HEK293 (cell line): ENCODE results near the gene PVALEF.

Source experiments
- CTCF ChIA-PET: fragments of 350-600 bp; formaldehyde crosslinking; extraction: SDS; loops from one replicate; lab custom pipeline; 2021; ENCODE audit warnings: antibody characterized with exemption; lab: Yijun Ruan, JAX
- POLR2A ChIA-PET: fragments of 300-600 bp; formaldehyde crosslinking; extraction: SDS; loops from one replicate; lab custom pipeline; 2020; ENCODE audit warnings: antibody characterized with exemption, inconsistent platforms; lab: Yijun Ruan, JAX
- H3K27ac ChIP-seq: fragments of 200-500 bp; sonication (Bioruptor generic); 2 replicates; pipeline ENCODE4 v1.5.1; 2014; ENCODE audit warnings: low read depth, low read length, control low read depth, inconsistent platforms; ENCODE audit errors: extremely low read depth
- H3K36me3 ChIP-seq, 2 experiments: fragments of 200-500 bp in 1 of 2; sonication (Bioruptor generic) in 1 of 2; 1 replicate in 1 of 2; 2 replicates in 1 of 2; pipeline ENCODE4 v1.5.1; 2014 to 2017; ENCODE audit warnings: inconsistent platforms in 2 of 2, low read length in 2 of 2; ENCODE audit not compliant: control insufficient read depth in 2 of 2, insufficient read depth in 1 of 2
- H3K4me1 ChIP-seq: fragments of 200-500 bp; sonication (Bioruptor generic); 2 replicates; pipeline ENCODE4 v1.5.1; 2014; ENCODE audit warnings: mild to moderate bottlenecking, low read length, inconsistent platforms; ENCODE audit not compliant: control insufficient read depth, insufficient read depth
- H3K4me3 ChIP-seq: 2 replicates; pipeline ENCODE4 v1.5.1; 2011; ENCODE audit warnings: low read depth, mild to moderate bottlenecking, control low read depth, low read length, moderate library complexity
- H3K9me3 ChIP-seq: fragments of 200-500 bp; sonication (Bioruptor generic); 2 replicates; pipeline ENCODE4 v1.5.1; 2014; ENCODE audit warnings: low read depth, low read length, inconsistent platforms; ENCODE audit not compliant: control insufficient read depth, insufficient read depth
- BCL6B ChIP-seq: fragments of 450-650 bp; formaldehyde crosslinking; IDR thresholded peaks from 2 replicates; pipeline ENCODE4 v1.5.1; 2017; ENCODE audit warnings: missing biosample characterization, missing genetic modification characterization
- KLF9 ChIP-seq: fragments of 450-650 bp; formaldehyde crosslinking; IDR thresholded peaks from 2 replicates; pipeline ENCODE4 v1.5.1; 2016; ENCODE audit warnings: missing biosample characterization, missing genetic modification characterization, low read depth
- MZF1 ChIP-seq: fragments of 450-650 bp; formaldehyde crosslinking; IDR thresholded peaks from 2 replicates; pipeline ENCODE4 v1.5.1; 2017; ENCODE audit warnings: missing biosample characterization, missing genetic modification characterization, borderline replicate concordance
- SETDB1 ChIP-seq: IDR thresholded peaks from one replicate; pipeline ENCODE4 v1.6.1; 2017; ENCODE audit warnings: mild to moderate bottlenecking, low read length, moderate library complexity, mixed read lengths; ENCODE audit not compliant: insufficient read length
- TCF7L2 ChIP-seq: IDR thresholded peaks from 2 replicates; pipeline ENCODE4 v1.6.1; 2011; ENCODE audit warnings: low read depth, mild to moderate bottlenecking, inconsistent platforms, low read length, moderate library complexity, borderline replicate concordance
- YY1 ChIP-seq: fragments of 450-650 bp; formaldehyde crosslinking; IDR thresholded peaks from 2 replicates; pipeline ENCODE4 v1.5.1; 2018; ENCODE audit warnings: missing biosample characterization, missing genetic modification characterization
- ZBTB21 ChIP-seq: fragments of 450-650 bp; formaldehyde crosslinking; IDR thresholded peaks from 2 replicates; pipeline ENCODE4 v1.5.1; 2017; ENCODE audit warnings: missing biosample characterization, missing genetic modification characterization
- ZBTB26 ChIP-seq: fragments of 450-650 bp; formaldehyde crosslinking; optimal IDR thresholded peaks from 2 replicates; pipeline ENCODE3; 2016; ENCODE audit warnings: missing biosample characterization, mild to moderate bottlenecking, missing genetic modification characterization
- ZEB2 ChIP-seq: fragments of 450-650 bp; formaldehyde crosslinking; IDR thresholded peaks from 2 replicates; pipeline ENCODE4 v1.5.1; 2016; ENCODE audit warnings: missing biosample characterization, missing genetic modification characterization
- ZFP69B ChIP-seq: fragments of 450-650 bp; formaldehyde crosslinking; IDR thresholded peaks from 2 replicates; pipeline ENCODE4 v1.5.1; 2016; ENCODE audit warnings: missing biosample characterization, missing genetic modification characterization
- ZIC2 ChIP-seq: fragments of 450-650 bp; formaldehyde crosslinking; IDR thresholded peaks from 2 replicates; pipeline ENCODE4 v1.5.1; 2016; ENCODE audit warnings: missing biosample characterization, missing genetic modification characterization
- ZNF146 ChIP-seq: fragments of 450-650 bp; formaldehyde crosslinking; IDR thresholded peaks from 2 replicates; pipeline ENCODE4 v1.5.1; 2016; ENCODE audit warnings: missing biosample characterization, missing genetic modification characterization
- ZNF155 ChIP-seq: fragments of 450-650 bp; formaldehyde crosslinking; IDR thresholded peaks from 2 replicates; pipeline ENCODE4 v1.5.1; 2016; ENCODE audit warnings: missing biosample characterization, missing genetic modification characterization
- ZNF24 ChIP-seq: fragments of 450-650 bp; formaldehyde crosslinking; IDR thresholded peaks from 2 replicates; pipeline ENCODE4 v1.5.1; 2016; ENCODE audit warnings: missing biosample characterization, missing genetic modification characterization
- ZNF280C ChIP-seq: fragments of 450-650 bp; formaldehyde crosslinking; IDR thresholded peaks from 2 replicates; pipeline ENCODE4 v1.5.1; 2016; ENCODE audit warnings: missing biosample characterization, missing genetic modification characterization
- ZNF280D ChIP-seq: fragments of 450-650 bp; formaldehyde crosslinking; IDR thresholded peaks from 2 replicates; pipeline ENCODE4 v1.5.1; 2016; ENCODE audit warnings: missing biosample characterization, missing genetic modification characterization
- ZNF433 ChIP-seq: fragments of 450-650 bp; formaldehyde crosslinking; IDR thresholded peaks from 2 replicates; pipeline ENCODE4 v1.5.1; 2016; ENCODE audit warnings: missing biosample characterization, missing genetic modification characterization, low read depth
- ZNF580 ChIP-seq: fragments of 450-650 bp; formaldehyde crosslinking; IDR thresholded peaks from 2 replicates; pipeline ENCODE4 v1.5.1; 2016; ENCODE audit warnings: missing biosample characterization, missing genetic modification characterization
- ZNF596 ChIP-seq: fragments of 450-650 bp; IDR thresholded peaks from 2 replicates; pipeline ENCODE4 v1.5.0; 2018; ENCODE audit warnings: missing biosample characterization, mild to moderate bottlenecking, missing genetic modification characterization, moderate library complexity
- ZNF623 ChIP-seq: fragments of 450-650 bp; formaldehyde crosslinking; IDR thresholded peaks from 2 replicates; pipeline ENCODE4 v1.5.1; 2016; ENCODE audit warnings: missing biosample characterization, missing genetic modification characterization
- ZNF76 ChIP-seq: fragments of 450-650 bp; formaldehyde crosslinking; IDR thresholded peaks from 2 replicates; pipeline ENCODE4; 2016; ENCODE audit warnings: low read depth, missing biosample characterization, missing genetic modification characterization, borderline replicate concordance
- ZNF777 ChIP-seq: fragments of 450-650 bp; formaldehyde crosslinking; IDR thresholded peaks from 2 replicates; pipeline ENCODE4 v1.5.1; 2017; ENCODE audit warnings: missing biosample characterization, missing genetic modification characterization, borderline replicate concordance
- ZNF830 ChIP-seq: fragments of 450-650 bp; IDR thresholded peaks from 2 replicates; pipeline ENCODE4 v1.5.0; 2018; ENCODE audit warnings: missing biosample characterization, missing genetic modification characterization, low read depth, mild to moderate bottlenecking, moderate library complexity

The PVALEF gene

GRCh38 chr17:81166033-81166492 is 756 bp downstream of the PVALEF start, which contains the start of gene AATK:
Gene AATK, minus strand, starts transcription at chr17:81166221. Its CDS starts 229 bp downstream, at chr17:81165992.
- Histone ChIP-seq H3K36me3 (no peaks in the 10 kb centered on the region), H3K9me3 (no peaks in the 10 kb centered on the region), H3K27ac (peak within 1 kb of the TSS; percentile 55; the same call in 1 of the 2 replicates), H3K4me1 (peaks cover 2% of the 10 kb centered on the region; the same call in 1 of the 2 replicates), H3K4me3 (peak within 1 kb of the TSS; percentile 47)
- no peak for TF ChIP-seq ZBTB26 (tag by site-specific recombination)
- TF ChIP-seq ZIC2 (tag by site-specific recombination), result no peak
- TF ChIP-seq ZNF777 (tag by site-specific recombination), result no peak
- TF ChIP-seq ZNF155 (tag by site-specific recombination), result no peak
- no peak for TF ChIP-seq ZNF76 (tag by site-specific recombination)
- no peak for TF ChIP-seq ZEB2 (tag by site-specific recombination)
- ChIA-PET POLR2A (interaction anchor here (1.3 kb wide), 1 partner anchor 23 kb away, joined by 3 read pairs; no protein-coding TSS in a partner anchor), CTCF (no interaction called here)

- Histone ChIP-seq H3K4me1 (peaks cover 2% of the 10 kb centered on the region; the same call in 1 of the 2 replicates), H3K4me3 (no peak overlapping the region), H3K9me3 (no peaks in the 10 kb centered on the region), H3K27ac (no peak overlapping the region)
- TF ChIP-seq ZBTB21 (tag by site-specific recombination) (no peak), ZNF280C (tag by site-specific recombination) (no peak), YY1 (tag by site-specific recombination) (no peak), MZF1 (tag by site-specific recombination) (no peak), ZNF830 (tag by site-specific recombination) (no peak), ZNF24 (tag by site-specific recombination) (peak; percentile 81), ZNF280D (no peak), ZNF580 (0 out of 2 replicates have a peak, but pooled peaks have one; percentile 20), ZIC2 (tag by site-specific recombination) (no peak)
- TF ChIP-seq, all 188 proteins: peak for 2
- POLR2A ChIA-PET, result no interaction called here
- CTCF ChIA-PET, result no interaction called here
- H3K36me3 ChIP-seq, result no peaks in the 10 kb centered on the region
Observed at GRCh38 chr17:81167194-81167524, 1.9 kb downstream of the PVALEF start.

GRCh38 chr17:81167638-81168037 is 2.3 kb downstream of the PVALEF start:
- H3K36me3 ChIP-seq, result no peaks in the 10 kb centered on the region
- TF ChIP-seq KLF9 (tag by site-specific recombination), result no peak
- TF ChIP-seq SETDB1, result no peak
- no peak for TF ChIP-seq BCL6B (tag by site-specific recombination)
- no peak for TF ChIP-seq ZNF146
- TF ChIP-seq ZNF433 (tag by site-specific recombination), result no peak
- no peak for TF ChIP-seq ZNF596 (tag by site-specific recombination)
- TF ChIP-seq ZNF623 (tag by site-specific recombination), result no peak
- TF ChIP-seq TCF7L2, result no peak
- no peak for TF ChIP-seq ZFP69B (tag by site-specific recombination)
- H3K27ac ChIP-seq, result no peak overlapping the region
- H3K9me3 ChIP-seq, result no peaks in the 10 kb centered on the region
- ChIA-PET POLR2A (no interaction called here), CTCF (interaction anchor here (0.6 kb wide), 1 partner anchor 75 kb away, joined by 5 read pairs; no protein-coding TSS in a partner anchor)
- H3K4me3 ChIP-seq, result no peak overlapping the region
- peaks cover 2% of the 10 kb centered on the region; the same call in 1 of the 2 replicates for H3K4me1 ChIP-seq
